ENCODE results near the gene CELSR1. TPM values are rescaled to one million over a fixed set of nuclear protein-coding genes. Genes with fewer than 3 reads are reported as not detected.

CELSR1 gene
- total RNA-seq, 1 donor: 1.3 TPM

DNA sequence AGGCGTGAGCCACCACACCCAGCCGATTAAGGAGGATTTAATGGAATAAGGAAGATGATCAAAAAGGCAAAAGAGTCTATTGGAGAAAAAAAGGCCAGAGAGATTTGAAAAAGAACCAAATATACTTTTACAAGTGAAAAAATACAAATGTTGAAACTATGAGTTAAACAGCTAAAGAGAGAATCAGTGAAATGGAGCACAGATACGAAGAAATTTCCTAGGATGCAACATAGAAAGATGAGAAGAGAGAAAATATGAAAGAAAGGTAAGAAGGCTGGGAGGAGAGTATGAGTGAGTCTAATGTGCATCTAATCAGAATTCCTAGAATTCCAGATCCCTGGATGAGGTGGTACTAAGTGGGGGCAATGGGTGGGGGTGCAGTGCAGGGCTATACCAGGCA is 19.4 kb upstream of the CELSR1 start:
- no peak for DNase-seq (ENCODE audit: low read depth in 2 of 3, low spot score in 2 of 3)

DNA sequence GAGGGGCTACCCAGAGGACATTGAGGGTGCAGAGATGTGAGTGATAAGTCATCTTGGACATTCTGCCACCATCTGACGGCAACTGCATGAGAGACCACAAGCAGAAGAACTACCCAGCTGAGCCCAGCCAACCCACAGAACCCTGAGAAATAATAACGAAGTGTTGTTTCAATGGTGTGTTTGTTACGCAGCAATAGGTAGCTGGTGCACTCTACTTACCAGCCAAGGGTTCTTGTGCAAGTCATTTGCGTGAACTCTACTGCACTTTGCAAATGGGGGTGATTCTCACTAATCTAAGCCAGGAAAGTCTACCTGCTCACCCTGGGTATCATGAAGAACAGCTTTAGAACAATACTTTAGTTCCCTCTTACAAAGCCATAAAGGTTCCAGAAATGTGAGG is 15.8 kb upstream of the CELSR1 start:
- no peak for DNase-seq (ENCODE audit: low read depth in 2 of 3, low spot score in 2 of 3)

DNA sequence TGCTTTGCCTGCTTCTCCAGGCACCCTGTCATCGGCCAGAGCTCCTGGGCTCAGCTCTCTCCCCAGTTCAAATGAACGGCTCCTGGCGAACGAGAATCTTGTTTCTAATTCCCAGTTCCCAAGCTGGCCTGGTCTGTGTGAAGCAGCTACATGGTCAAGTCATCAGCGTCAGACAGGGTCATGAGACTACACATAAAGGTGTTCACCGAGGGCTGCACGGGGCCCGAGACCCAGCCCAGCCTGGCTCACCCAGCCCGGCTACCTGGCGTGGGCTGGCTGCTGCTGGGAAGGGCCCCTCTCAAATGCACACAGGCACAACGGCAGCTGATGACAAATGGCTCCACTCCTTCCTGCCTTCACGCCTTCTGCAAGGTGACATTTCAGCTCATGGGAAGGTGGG is 14.6 kb upstream of the CELSR1 start:
- DNase-seq (ENCODE audit: low read depth in 2 of 3, low spot score in 2 of 3): no peak

DNA sequence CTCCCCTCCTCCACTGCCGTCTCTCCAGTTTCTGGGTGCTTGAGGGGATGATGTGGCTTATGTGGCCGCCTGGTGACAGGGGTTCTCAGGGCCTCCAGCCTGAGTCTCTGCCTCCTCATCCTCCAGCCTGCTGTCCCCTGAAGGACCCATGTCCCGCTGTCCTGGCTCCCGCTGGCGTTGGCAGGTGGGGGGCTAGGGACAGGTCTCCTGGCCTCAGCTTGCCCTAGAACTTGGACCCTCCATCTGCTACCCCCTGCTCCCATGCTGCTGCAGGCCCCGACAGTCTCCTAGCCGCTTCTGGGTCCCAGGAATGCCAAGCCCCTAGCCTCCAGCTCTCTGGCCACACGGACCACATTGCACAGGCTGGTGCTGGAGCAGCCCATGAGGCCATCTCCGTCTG is 13.9 kb upstream of the CELSR1 start:
- no peak for DNase-seq (ENCODE audit: low read depth in 2 of 3, low spot score in 2 of 3)

DNA sequence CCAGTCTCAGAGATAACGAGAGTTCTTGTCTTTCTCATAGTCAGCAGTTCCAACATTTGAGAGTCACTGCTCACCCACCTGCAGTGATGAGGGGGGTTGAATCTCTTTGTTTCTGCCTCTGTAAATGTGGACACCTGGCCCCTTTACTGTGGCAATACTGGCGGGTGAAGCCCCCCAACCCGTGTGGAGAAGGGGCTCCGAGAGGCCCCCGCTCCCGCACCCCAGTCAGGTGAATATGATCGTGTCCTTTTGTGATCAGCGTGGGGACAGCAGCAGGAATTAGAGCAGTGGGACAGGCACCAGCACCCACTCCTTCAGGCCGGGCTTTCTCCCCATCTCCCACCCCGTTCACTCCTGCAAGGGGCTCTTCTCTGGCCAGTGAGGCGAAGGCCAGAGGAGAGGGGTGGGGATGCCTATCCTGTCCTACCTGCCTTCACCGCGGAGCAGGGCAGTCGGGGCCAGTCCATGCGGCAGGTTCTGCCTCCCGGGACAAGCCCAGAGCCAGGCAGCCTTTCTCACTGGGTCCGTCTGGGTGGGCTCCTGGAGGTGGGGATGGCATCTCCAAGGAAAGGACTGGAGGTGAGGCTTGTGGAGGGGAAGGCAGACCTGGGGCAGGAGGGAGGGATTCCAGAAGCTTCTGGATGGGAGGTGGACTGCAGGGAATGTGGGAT is 12.7 kb upstream of the CELSR1 start:
- no peak for DNase-seq (ENCODE audit: low read depth in 2 of 3, low spot score in 2 of 3)

DNA sequence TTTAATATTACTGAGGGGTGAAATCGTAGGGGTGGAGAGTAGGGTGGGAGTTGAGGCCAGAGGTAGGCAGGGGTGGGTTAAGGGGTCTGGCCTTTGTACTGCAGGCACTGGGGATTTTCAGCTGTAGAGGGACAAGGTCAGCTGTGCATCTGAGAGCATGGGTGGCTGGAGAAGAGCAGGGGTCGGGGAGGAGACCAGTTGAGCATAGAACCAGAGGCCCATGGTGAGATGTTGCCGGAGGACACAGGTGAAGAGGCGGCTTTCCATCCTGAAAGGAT is 12.1 kb upstream of the CELSR1 start:
- no peak for DNase-seq (ENCODE audit: low read depth in 2 of 3, low spot score in 2 of 3)

DNA sequence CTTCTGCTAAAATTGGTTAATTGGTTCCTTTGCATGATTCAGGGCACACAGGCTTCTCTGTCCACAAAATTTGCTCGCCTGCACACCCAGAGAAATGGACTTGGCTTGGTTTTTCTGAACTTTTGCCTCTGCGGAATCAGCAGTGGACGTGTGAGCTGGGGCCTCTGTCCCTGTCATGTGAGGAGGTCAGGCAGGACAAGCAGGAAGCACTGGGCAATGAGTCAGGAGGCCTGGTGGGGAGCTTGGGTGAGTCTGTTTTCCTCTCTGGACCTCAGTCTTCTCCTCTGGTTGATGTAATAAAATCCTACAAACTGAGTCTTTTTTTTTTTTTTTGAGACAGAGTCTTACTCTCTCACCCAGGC is 10.4 kb upstream of the CELSR1 start:
- no peak for DNase-seq (ENCODE audit: low read depth in 2 of 3, low spot score in 2 of 3)

DNA sequence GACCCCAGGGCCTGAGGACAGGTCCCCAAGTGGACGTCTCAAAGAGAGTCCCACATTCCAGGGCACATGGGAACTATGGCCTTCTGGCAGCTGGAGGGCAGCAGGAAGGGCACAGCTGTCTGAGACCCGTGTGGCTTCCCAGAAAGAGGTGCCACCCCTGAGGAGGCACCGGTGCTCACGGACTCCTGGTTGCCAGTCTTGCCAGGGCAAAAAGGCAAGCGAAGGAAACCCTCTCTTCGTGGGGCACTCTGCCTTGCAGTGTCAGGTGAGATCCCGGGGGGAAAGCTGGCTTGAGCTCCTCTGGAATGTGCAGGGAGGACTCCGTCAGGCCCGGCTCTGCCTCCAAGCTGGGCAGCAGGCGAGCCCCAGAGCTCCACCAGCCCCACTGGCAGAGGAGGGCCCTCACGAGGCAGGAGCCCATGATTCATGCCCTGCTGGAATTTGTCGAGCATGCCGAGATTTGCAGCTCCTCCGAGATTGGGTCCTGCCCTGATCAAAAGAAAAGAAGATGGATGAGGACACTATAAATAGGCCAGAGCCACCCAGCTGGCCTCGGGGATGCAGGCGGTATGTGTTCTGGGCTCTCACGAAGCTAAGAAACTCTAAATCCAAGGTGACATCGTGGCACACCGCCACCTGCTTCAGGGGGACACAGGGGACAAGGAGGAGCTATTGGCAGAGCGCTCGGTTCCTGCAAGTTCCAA is 9.9 kb upstream of the CELSR1 start:
- peak in 1 of 3 donors; percentile 29 for DNase-seq (ENCODE audit: low read depth in 2 of 3, low spot score in 2 of 3)

DNA sequence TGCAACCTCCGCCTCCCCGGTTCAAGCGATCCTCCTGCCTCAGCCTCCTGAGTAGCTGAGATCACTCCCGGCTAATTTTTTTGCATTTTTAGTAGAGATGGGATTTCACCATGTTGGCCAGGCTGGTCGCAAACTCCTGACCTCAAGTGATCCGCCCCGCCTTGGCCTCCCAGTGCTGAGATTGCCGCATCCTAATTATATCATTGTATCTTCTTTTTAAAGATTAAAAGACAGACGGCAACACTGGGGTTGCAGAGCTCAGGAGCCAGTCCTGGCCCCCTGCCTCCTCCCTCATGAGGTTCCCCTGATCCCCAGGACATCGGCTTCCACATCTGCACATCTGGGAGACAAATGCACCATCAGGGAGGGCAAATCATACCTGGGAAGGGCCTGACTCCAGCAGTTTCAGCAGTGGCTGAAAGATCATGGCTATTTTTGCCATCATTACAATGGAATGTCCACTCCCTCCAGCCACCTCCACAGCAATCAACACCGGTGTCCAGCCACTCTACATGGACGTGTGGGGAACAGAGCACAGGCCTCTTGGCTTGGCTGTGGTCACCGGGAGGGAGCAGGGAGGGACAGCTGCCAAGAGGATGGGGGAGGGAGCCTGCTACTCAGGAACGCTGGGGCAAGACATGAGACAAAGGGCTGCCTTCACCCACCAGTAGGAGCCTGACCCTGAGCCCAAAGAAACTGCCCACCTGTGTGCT is 9.2 kb upstream of the CELSR1 start:
- DNase-seq (ENCODE audit: low read depth in 2 of 3, low spot score in 2 of 3): no peak

DNA sequence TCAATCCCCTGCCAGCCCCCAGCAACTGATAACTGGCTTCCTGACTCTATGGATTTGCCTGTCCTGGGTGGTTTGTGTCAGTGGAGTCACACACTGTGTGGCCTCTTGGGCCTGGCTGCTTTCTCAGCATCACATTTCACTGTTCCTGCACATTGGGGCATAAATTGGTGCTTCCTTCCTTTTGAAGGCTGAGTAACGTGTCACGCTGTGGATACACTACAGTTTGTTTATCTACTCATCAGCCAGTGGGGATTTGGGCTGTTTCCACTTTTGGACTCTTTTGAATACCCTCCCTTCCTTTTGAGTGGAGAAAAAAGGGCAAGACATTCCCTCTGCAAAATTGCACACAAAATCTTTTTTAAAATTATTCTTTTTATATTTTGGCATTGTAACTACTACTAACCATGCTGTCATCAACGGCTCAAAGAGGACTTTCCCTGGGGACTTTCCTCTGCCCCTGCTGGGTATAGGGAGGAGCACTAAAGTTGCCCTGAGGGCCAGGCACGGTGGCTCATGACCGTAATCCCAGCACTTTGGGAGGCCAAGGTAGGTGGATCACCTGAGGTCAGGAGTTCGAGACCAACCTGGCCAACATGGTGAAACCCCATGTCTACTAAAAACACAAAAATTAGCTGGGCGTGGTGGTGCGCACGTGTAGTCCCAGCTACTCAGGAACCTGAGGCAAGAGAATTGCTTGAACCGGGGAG is 7.8 kb upstream of the CELSR1 start:
- DNase-seq (ENCODE audit: low read depth in 2 of 3, low spot score in 2 of 3): no peak

DNA sequence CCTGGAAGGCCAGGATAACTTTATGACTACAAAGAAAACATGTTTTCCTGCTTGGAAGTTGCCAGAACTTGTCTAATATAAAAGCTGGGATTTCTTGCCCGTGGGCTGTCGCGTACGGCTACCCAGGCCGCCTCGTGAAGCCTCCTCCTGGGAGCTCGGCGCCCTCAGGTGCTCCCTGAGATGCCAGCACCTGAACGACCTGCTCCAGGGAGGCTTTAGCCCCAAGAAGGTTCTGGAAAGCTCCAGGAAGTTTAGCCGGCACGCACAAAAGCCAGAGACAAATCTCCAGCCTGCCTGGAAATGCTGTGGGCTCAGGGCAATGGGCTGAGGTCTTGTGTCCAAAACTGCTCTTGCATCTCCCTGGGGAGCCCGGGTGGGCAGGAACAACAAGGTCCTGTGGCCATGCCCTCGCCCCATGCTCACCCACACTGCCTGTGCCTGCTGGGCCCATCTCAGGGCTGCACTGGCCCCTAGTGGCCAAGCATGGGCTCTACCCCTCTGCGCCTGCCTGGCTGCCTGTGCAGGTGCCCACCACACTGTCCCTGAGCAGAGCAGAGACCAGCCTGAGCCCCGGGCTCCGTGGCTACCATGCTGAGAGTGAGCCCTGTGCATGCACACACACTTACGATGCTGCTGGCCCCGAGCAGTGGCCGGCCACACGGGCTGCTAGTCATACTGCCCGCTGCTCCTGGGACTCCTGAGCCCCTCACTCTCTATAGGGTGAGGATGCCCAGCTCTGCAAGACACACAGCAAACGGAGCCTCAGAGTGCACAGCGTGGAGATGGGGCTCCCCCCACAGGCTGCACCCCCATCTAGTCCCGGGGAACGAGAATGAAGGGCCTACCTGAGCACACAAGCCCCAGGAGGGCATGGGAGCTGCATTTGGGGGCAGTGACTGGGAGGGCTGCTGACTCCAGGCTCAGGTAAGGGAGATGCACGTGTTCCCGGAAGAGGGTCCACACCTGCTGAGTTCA is 4.9 kb upstream of the CELSR1 start:
- DNase-seq (ENCODE audit: low read depth in 2 of 3, low spot score in 2 of 3): peak; percentile 29 to 83 (median 68)

DNA sequence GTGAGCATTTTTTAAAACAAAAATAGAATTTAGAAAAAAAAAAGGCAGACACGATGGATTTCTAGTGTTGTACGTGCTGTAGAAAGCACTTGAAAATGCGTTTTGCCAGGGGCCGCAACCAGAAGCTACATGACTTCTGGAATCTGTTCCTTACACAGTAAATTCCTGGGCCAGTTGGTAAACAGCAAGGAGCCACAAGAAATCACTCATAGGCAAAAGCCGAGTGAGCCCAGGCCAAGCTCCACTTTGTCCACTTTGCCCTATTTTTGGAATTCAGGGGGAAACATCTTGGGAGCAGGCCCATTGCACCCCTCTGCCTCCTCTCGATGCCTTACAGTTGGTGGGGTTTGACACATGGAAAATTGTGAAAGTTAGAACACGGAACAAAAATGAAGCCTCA is 4.1 kb upstream of the CELSR1 start:
- DNase-seq (ENCODE audit: low read depth in 2 of 3, low spot score in 2 of 3): no peak

DNA sequence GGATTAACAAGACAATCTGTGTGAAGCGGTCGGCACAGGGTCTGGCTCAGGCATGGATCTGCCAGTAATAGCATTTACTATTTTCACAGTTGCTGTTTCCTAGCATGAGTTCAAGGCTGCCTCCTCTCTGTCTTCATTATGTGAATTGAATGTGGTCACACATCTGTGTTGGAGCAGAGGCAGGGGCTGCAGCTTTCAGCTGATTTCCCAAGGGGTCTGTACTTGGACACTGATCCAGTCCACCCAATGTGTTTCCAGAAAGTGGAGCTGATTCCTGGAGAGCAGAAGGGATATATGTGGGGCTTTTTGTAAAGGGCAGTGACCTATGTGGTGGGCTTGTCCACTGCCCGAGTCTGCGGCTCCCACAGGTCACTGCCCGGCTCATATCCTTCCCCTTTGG is 3.5 kb upstream of the CELSR1 start:
- no peak for DNase-seq (ENCODE audit: low read depth in 2 of 3, low spot score in 2 of 3)

DNA sequence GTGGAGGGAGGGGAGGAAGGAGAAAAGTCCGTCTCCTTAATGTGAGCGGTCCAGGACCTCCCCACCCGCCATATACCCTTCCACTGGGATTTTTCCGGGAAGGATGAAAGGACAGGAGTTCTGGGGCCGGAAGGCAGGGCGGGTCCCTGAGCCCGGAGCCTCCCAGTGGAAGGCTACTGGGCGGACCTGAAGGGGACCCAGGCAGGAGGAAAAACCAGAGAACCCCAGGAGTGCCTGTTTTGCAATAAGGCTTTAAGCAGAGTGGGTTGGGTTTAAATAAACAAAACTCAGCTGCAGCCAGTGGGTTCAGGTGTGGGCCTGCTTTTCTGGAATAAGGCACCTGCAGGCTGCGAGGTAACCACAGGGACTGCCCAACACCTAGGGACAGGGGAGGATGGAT is 1.7 kb upstream of the CELSR1 start:
- no peak for DNase-seq (ENCODE audit: low read depth in 2 of 3, low spot score in 2 of 3)

DNA sequence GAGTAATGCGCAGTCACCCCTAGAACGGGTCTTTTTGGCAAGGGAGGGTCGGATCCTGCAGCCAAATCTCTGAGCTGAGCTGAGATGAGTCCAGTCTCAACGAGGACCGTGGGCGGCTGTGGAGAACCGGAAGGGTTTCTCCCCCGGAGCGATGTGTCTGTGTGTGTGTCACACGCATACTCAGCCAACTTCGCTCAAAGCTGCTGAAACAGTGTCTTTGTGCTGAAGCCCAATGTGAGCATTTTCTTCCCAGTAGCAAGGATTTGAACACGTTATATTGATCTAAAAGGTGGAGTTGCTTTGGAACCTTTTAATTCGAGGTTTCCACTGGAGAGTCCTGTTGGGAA is 1.4 kb upstream of the CELSR1 start:
- no peak for DNase-seq (ENCODE audit: low read depth in 2 of 3, low spot score in 2 of 3)

DNA sequence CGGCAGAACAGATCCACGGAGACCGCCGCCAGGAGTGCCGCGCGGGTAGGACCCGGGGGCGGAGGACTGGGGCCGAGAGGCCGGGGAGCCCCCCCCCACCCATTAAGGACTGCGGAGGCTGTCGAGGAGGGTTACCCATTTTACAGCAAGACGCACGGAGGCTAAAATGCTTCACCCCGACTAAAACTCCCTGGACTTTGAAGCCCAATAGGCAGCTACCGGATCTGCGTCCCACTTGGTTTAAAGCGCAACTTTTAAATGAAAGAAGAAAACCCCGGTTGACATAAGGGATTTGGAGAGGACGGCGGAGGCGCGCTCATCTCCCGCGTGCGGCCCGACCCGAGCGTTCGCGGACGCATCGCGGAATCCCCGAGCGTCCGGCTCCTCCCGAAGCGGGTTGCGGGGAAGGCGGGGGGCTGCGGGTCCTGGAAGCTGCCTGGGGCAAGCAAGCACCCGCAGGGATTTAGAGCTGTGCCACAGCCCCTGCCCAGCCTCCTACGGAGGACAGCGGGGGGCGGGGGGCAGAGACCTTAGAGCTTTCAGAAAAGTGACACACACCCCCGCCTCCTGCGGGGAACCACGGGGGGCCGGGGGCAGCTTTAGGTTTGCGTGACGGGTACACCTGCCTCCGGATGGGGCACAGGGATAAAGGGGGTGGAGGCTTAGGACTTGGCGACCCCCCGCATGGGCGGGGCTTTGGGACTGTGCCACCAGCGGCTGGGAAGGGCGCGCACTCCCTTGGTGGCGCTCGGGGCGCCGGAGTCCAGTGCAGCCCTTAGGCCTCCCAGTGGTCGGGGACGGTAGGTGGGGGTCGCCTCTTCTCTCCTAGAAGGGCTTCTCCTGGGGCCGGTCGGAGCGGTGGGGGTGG is 760 bp upstream of the CELSR1 start:
- DNase-seq (ENCODE audit: low read depth in 2 of 3, low spot score in 2 of 3): peak in 2 of 3 donors; percentile 17 to 28

DNA sequence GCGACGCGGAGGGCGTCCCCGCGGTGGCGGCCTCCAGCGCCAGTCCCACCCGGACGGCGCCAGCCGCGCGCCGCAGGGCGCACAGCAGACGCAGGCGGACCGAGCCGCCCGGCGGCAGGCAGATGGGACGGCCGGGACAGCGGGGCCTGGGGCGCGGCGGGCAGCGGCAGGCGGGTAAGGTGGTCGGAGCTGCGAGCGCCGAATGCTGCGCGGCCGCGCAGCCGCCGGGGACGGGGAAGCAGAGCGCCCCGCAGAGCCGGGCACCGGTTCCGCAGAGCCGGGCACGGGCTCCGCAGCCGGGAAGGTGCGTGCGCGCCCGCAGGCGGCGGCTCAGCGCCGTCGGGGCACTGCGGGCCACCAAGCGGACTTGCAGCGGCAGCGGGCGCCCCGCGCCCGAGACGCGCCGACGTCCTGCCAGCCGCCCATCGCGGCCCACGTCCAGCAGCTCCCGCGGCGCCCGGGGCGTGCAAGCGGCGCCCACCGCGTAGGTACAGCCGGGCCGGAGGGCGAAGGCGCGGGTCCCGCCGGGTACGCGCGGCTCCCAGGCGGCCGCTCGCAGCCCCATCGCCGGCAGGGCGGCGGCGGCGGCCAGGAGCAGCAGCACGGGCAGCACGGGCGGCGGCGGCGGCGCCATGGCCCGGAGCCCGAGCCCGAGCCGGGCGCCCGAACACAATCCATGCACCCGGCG is 739 bp downstream of the CELSR1 start:
- no peak for DNase-seq (ENCODE audit: low read depth in 2 of 3, low spot score in 2 of 3)

DNA sequence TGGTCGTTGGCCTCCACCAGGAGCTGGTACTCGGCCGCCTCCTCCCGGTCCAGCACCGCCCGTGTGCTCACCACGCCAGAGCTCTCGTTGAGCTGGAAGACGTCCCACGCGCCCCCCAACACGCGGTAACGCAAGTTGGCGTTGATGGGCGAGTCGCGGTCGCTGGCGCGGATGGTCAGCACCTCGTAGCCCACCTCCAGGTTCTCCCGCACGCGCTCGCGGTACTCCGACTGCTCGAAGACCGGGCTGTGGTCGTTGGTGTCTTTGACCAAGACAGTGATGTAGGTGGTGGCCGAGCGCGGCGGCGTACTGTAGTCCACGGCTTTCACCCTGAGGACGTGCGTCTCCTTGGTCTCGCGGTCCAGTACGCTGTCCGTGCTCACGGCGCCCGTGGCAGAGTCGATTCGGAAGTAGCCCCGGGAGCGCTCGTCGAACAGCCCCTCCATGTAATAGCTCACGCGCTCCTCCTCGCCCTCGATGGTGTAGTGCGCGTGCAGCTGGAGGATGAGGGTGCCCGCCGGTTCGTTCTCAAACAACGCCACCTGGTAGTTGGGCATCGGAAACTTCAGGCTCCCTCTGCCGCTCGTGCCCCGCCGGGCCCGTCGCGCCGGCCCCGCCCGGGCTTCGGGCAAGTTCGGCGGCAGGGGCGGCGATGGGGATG is 1.4 kb downstream of the CELSR1 start:
- no peak for DNase-seq (ENCODE audit: low read depth in 2 of 3, low spot score in 2 of 3)
